Embryonic facial prominence (tissue), 1 donor: ENCODE data around the gene CAPN5.

Experiments used
- DNase-seq: peaks from one replicate; pipeline ENCODE4 v3.0.0-alpha.2; 2016; ENCODE audit errors: extremely low spot score

Gene CAPN5

DNA sequence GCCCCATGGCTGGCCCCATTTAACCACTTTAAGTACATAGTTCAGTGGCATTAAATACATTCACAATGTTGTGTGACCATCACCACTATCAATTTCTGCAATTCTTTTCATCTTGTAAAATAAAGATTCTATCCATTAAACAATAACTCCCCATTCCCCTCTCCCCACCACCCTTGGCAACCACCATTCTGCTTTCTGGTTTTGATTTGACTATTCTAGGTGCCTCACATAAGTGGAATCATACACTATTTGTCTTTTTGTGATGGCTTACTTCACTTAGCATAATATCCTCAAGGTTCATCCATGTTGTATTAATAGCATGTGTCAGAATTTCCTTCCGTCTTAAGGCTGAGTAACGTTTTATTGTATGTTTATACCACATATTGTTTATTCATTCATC lies 68.3 kb downstream of the CAPN5 start:
- DNase-seq: no peak

DNA sequence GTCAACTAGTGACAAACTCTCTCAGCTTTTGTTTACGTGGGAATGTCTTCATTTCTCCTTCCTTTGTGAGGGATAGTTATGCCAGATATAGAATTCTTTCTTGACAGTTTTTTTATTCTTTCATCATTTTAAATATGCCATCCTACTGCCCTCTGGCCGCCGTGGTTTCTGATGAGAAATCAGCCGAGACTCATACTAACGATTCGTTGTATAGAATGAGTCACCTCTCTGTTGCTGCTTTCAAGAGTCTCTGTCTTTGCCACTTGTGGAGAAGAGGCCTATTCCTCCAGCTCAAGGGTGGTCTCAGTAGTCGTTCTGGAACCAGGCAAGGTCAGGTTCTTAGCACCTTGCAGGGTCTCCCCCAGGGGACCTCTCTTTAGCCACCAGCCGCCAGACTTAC lies 69.3 kb downstream of the CAPN5 start:
- no peak for DNase-seq

DNA sequence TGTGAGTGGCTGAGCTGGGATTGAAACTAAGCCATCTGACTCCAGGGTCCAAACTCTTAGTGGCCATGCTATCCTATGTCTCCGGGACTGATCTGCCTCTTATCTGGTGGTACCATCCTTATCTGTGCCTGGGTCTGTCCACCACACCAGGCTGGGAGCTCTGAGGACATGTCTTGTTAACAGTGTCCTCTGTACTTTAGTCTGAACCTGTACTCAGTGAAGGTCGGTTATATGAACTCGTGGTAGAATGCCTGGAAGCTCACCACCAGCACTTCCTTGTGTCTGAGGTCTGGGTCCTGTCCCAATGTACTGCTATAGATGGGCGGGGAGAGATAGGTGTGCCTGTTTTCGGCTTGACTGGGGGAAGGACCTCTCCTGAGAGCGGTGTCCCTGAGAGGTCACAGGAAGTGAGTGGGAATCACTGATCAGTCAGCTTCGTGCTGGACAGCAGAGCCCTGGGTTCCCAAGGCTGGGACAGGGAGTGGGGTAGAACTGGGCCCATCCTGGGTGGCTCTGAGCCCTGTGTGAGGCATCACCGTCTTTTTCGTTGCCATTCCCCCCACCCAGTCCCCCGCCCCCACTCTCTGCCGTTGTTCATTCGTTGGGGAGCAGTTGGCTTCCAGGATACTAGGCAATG lies 70.1 kb downstream of the CAPN5 start:
- DNase-seq: no peak

DNA sequence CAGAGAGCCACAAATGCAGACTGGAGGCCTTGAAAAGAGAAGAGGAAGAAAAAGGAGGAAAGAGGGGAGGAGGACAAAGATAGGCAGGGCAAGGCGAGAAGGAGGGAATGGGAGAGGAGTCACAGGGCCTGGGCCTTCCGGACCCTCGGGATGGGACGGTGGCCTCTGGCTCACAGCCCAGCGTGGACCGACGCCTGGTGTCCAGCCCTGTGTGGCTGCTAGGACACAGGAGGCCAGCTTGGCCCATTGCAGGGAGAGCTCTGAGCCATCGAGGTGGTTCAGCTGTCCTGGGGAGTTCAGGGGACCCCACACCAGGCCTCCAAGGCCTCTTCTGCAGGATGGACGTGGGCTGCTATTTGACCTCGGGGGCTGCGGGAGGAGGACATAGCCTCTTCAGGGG lies 70.7 kb downstream of the CAPN5 start:
- no peak for DNase-seq

DNA sequence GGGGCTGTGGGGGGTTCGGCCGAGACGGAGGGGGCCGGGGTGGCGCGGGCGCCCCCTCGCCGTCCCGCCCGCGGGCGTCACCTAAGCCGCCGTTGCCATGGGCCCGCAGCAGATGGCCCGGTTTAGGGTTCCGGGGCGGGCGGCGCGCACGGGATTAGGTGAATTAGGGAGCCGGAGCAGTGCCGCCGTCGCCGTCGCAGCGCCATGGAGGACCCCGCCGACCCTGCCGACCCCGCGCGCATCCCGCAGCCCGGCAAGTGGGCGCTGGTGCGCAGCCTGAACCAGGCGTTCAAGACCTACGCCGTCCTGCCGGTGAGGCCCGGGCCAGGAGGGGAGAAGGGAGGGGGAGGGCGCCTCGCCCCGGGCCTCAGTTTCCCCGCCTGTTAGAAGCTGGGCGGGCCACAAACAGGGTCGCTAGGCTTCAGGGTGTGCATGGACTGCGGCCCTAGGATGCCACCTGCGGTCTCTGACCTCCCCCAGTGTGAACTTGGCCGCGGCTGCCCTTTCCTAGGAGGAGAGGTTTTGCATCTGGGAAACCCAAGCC lies 71.4 kb downstream of the CAPN5 start:
- no peak for DNase-seq

DNA sequence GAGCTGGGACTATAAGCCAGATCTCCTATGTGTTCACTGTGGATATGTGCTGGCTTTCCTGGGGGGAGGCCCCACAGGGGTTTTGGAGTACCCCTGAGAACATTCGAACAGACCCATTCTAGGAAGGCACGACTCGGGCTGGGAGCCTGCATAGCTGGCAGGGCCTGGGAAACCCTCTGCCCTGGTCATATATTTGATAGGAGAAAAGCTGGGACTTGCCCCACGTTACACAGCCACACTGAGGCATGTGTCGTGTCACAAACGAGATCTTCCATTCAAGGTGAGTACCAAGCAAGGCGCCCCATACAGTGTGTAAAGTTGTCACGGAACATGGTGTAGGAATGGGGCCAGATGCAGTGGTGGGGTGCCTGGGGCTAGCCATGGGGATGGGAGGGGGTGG lies 72.4 kb downstream of the CAPN5 start:
- no peak for DNase-seq

DNA sequence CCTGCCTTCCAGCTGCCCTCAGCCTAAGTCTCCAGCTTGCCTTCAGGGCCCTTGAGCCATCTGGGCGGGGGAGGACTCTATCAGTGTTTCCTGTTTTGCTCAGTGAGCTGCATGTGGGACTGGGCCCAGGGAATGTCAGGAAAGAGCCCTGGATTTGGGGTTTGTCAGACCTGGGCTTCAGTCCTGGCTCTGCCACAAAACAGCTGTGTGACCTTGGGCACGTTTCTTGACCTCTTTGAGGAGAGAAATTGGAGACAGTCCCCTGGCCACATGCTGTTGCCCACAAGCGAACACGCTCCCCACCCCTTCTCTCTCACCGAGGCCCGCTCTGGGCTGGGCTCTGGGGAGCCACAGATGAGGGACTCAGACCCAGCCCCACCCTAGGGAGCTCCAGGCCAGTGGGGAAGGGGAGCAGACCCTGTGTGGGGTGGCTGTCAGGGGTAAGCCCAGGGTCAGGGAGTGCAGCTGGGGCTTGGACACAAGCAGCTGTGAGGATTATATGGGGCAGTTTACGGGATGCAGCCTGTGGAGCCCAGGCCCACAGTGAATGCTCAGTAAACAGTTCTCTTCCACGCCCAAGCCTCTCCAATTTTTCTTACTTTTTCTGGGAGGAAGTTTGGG lies 73.6 kb downstream of the CAPN5 start:
- DNase-seq: no peak

DNA sequence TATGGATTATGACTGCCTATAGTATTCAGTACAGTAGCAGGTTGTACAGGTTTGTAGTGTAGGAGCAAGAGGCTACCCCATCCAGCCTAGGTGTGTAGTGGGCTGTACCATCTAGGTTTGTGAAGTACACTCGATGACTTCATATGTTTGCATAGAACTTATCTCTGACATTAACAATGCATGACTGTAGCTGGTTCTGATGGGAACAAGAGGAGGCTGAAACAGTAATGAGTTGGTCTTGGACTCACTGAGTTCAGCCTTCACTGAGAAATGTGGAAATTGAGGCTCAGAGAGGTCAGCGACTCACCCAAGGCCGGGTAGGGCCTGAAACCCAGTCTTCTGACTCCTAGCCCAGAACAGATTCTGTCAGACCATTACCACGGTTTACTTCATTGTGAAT lies 74.3 kb downstream of the CAPN5 start:
- no peak for DNase-seq

DNA sequence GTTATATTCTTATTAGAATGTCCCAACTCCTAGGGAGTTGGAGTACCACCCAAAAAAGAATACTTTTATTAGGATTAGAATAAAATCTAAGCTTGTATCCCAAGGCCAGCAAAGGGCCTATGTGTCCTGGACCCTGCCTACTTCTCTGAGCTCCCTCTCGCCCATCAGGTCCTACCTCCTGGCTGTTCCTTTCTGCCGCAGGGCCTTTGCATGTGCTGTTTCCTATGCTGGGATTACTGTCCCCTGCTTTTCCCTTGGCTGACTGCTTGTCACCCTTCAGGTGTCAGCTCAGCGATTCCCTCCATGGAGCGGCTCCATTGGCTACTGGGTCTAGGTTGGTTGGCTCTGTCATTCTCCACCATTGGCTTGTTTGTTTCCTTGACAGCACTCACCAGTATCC lies 74.7 kb downstream of the CAPN5 start:
- DNase-seq: no peak

DNA sequence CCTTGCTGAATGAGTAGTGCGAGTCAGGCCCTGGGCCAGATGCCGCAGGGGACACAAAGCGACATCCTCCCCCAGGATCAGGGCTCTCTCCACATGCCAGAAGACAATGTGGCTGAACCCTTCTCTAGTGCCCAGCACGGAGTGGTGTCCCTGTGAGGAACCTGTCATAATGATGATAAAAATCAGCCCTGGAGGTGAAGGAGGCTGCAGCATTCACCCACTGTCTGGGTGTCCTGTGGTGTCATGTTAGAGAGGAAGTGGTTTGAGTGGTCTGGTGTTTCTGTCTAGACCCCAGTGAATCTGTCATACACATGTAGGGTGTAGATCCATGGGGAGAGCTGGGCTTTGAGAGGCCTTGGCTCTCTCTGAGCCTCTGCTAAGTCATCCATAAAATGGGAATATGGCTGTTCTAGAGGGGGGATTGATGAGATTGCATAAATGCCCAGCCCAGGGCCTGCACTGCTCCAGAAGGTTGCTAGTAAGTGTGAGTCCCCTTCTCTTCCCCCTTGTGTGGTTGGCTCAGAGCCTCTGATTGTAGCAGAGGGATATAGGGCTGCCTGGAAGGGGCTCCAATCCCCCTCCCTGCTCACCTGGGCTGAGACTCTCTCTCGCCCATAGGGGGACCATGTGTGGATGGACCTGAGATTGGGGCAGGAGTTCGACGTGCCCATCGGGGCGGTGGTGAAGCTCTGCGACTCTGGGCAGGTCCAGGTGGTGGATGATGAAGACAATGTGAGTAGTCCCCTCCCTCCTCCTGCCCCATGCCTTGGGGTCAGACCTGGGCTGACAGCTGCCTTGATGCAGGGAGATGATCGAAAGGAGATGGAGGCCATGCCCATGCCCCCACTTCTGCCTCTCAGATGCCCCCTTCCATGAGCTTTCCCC lies 75.6 kb downstream of the CAPN5 start:
- no peak for DNase-seq

DNA sequence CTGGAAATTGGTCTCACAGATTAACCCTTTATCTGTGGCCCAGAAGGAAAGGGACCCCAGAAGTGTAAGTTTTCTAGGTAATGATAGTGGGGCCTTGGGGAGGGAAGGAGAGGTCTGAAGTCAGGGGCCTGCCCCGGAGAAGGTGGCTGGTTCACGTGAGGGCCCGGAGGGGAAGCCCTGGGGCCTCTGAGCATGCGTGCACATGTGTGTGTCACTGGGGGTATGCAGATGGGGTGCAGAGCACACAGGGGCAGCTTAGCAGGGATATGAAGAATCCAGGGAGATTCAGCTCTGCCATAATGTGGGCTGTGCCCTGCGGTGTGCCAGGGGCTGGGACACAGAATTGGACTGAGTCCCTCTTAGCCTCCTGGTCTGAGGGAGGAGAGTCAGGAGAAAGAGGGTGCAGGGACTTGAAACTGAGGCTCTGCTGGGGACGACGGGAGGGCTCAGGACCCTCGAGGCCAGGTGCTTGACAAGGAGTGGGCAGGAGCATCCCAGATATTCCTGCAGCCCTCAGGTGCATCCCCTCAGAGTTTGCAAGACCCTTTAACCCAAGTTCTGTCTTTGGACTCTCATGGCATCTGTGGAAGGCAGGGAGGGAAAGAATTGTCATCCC lies 76.7 kb downstream of the CAPN5 start:
- no peak for DNase-seq

DNA sequence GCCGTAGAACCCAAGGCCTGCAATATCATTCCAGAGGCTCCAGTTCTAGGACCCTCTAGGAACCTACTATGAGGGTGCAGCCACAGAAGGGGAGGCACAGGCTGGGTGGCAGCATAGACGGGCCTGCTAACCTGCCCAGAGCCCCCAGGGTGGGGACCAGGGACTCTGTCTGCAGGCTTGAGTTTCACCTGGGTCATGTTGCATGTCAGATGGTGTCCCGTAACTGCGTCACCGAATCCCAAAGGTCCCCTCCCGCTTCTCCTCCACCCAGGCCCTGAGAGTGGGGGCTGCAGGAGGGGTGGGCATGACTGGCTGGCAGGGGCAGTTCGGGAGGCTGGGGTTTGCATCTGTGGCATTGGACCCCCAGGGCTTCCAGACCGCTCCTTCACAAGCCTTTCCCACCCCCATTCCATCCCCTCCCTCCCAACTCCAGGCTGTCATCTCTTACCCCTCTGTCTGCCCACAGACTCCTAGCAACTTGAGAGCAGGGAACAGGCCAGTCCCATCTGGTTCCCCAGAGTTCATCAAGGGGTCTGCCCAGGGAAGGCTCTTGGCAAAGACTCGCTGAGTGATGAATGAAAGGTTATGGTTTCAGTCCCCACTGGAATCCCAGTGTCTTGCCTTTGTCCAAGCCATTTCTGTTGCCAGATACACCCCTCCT lies 77.6 kb downstream of the CAPN5 start:
- DNase-seq: no peak

DNA sequence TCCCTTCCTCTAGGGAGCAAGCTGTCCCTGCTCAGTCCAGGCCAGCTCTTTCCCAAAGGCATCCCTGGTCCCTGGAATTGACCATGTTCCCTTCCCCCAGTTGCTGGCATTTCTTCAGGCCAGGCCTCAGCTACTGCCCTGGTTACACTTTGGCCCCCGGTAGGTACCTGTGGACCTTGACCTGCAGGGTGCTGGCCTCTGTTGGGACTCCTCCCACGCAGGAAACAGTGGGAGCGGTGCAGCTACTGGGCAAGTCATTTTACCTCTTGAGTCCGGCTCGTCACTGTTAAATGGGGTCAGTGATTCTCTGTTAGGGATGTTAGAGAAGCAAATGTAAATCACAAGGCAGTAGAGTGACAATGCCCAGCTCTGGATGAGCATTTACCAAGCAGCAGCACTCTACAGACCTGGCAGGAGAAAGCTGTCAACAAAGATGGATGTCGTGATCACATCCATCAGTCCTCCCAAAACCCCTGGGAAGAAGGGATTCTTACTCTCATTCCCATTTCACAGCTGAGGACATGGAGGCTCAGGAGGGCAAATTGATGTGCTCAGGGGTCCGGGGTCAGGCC lies 78.2 kb downstream of the CAPN5 start:
- no peak for DNase-seq

DNA sequence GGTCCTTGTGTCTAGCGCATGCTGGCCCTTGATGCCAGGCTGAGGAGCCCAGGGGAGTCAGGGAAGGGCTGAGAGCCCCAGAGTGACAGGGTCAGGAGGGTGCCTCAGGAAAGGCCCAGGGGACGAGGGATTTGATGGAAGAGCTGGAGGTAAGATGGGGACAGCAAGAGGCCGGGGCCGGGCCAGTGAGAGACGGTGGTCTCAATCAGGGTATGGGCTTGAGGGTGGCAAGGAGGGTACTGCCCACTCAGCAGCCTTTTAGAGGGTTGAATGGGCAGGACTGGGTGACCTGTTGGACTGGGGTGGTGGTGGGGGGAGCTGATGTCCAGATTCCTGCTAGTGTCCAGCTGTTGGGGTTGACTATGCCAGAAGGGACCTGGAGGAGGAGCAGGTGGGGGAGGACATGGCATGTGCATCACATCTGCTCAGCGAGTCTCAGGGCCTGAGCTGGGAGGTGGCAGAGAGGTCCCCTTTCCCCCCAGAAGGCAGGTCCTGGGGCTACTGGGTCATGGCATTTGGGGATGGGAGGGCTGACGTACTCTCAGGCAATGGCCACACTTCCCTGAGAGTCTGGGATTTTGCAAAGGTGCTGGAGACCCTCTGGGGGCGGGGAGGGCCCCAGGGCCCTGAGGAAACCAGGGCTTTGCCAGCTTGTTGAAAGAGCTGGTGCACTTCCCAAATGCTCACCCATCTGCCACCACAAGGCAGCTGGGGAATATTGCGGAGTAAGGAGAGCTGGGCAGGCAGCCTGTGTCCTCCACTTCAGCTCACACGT lies 79.7 kb downstream of the CAPN5 start:
- no peak for DNase-seq

DNA sequence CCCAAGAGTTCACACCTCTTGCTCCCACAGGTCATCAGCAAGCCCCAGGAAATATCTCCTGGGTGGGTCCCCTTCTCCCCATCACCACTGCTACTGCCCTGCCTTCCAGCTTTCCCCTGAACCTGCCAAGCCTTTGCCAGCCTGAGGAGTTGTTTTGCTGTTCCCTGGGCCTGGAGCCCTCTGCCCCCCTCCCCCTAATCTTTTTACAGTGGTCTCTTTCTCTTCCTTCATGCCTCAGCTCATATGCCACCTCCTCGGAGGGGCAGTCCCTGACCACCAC lies 80.2 kb downstream of the CAPN5 start:
- no peak for DNase-seq

DNA sequence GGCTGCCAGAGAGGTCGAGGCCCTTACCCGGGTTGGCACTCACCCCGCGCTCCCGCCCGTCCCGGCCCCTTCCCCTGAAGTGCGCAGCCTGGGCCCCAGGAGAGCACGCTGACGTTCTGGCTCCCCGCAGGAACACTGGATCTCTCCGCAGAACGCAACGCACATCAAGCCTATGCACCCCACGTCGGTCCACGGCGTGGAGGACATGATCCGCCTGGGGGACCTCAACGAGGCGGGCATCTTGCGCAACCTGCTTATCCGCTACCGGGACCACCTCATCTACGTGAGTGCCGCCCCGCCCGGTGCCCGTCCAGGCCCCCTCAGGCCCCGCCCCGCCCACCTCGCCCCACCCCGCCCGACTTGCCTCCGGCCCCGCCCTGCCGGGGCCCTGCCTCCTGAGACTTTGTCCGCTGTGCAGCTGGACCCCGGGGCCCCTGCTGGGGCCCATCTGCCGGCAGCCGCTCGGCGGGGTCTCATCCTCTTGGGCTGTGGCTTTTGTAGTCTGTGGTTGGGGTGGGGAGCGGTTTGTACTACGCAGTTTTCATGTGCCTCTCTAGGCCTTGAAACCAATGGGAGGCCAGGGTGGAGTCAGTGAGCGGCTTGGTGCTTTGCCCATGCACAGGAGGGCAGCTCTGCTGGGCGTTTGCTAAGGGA lies 81.0 kb downstream of the CAPN5 start:
- no peak for DNase-seq

DNA sequence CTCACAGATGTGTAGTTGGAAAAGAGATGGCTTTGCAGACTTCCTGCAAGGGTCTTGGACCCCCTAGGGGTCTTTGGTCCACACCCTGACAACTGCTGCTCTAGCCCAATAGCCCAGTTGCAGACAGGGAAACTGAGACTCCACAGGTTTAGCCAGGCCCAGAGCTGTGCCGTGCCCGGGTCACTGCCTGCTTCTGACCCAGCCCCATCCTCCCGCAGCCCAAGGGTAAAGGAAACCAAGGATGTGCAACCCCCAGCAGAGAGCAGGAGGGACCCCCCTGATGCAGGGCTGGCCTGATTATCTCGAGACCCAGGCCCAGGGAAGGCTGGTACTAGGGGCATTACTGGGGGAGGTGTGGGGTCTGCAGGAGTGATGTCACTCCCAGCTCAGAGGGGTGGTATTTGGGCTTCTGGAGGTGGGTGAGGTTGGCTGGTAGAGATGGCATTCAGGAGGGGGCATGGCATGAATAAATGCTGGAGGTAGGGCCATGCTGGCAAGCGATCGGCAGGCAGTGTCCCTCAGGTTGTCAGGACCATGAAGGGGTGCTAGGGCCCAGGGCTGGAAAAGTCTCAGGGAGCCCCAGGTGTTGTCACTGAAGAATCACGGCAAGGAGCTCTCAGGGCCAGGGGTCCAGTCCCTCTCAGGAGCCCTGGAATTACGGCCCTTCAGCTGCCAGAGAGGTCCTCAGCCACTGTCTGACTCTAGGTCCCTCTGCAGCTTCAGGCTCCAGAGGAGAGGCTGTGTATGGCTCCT lies 82.4 kb downstream of the CAPN5 start:
- no peak for DNase-seq

DNA sequence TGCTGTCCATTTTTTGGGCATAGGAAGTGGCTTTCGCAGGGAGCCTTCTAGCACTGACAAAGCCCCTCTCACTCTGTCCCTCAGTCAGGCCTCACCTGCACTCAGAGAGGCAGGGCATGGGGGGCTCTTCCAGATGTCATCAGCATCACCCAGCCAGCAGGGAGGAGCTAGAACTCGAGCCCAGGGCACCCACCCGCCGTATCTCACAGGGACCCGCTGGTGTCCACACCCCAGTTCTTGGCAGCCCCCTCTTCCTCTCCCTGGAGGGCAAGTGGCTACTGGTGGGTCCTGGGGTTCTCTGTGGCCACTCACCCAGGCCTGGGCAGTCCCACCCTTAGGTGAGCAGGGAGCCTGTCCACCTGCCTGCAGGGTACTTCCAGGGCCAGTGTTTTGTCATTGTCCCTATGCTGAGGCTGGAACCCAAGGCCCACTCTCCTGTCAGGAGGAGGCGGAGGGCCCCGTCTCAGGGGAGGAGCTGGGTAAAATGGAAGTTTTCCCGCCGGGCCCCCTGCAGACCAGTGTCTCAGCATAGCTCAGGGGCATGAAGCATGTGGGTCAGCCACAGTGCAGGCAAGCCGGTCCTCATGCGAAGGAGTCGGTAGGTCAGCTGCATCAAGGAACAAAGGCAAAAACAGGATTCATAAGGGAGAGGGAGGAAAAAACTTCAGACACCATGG lies 83.1 kb downstream of the CAPN5 start:
- no peak for DNase-seq

DNA sequence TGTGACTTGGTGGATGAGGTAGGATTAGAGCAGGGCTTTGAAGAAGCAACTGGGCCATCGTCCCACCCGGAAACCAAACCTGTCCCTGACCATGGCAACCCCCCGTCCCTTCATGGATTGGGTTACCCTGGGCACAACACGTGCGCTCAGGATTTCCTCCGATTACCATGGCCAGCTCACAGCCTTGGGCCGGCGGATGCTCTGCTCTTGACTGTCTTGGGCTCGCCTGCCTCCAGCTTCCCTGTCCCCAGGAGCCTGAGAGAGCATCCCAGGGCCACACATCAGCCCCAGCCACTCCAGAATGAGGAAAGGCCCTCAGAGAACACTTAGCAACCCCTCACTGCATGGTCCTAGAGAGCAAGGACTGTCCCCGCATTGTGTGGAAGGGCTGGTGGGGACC lies 84.1 kb downstream of the CAPN5 start:
- DNase-seq: no peak
